OCI-LY3 (cell line): ENCODE results near the gene FGD5.

ENCODE experiments used
- H2AFZ ChIP-seq: fragments of 200-600, 300-600 bp; shearing (Covaris generic); 2 replicates; pipeline ENCODE4 v1.6.0; 2014; ENCODE audit warnings: antibody characterized with exemption, low read depth, low read length
- H3K27ac ChIP-seq: fragments of 200-600, 300-600 bp; sonication (generic); 2 replicates; pipeline ENCODE4 v1.5.1; 2014; ENCODE audit warnings: mild to moderate bottlenecking, low read length, moderate library complexity, mixed read lengths
- H3K27me3 ChIP-seq: fragments of 200-600, 300-600 bp; sonication (generic); 2 replicates; pipeline ENCODE4 v1.6.1; 2014; ENCODE audit warnings: low read depth, low read length, mixed read lengths
- H3K36me3 ChIP-seq: fragments of 200-600, 300-600 bp; sonication (generic); replicated peaks from 2 replicates; pipeline ENCODE3; 2014; ENCODE audit warnings: low read depth, low read length, mixed read lengths
- H3K4me1 ChIP-seq: fragments of 300-600, 200-600 bp; sonication (generic); 2 replicates; pipeline ENCODE4 v1.6.1; 2014; ENCODE audit warnings: low read length, mixed read lengths
- H3K4me2 ChIP-seq: fragments of 200-600, 300-600 bp; sonication (generic); 2 replicates; pipeline ENCODE4 v1.6.1; 2014; ENCODE audit warnings: low read length, mixed read lengths
- H3K4me3 ChIP-seq: fragments of 300-600, 200-600 bp; sonication (generic); 2 replicates; pipeline ENCODE4 v1.5.1; 2014; ENCODE audit warnings: antibody characterized with exemption, mild to moderate bottlenecking, low read length, moderate library complexity
- H3K79me2 ChIP-seq: fragments of 300-600, 200-600 bp; shearing (Covaris generic); 2 replicates; pipeline ENCODE4 v1.6.1; 2014; ENCODE audit warnings: mild to moderate bottlenecking, low read length, mixed read lengths
- H3K9ac ChIP-seq: fragments of 300-600, 200-600 bp; shearing (Covaris generic); 2 replicates; pipeline ENCODE4 v1.6.0; 2014; ENCODE audit warnings: mild to moderate bottlenecking, low read length, moderate library complexity
- H3K9me3 ChIP-seq: fragments of 200-600, 300-600 bp; shearing (Covaris generic); 2 replicates; pipeline ENCODE4 v1.6.1; 2014; ENCODE audit warnings: low read length, mixed read lengths; ENCODE audit not compliant: insufficient read depth
- H4K20me1 ChIP-seq: fragments of 200-600, 300-600 bp; sonication (generic); 2 replicates; pipeline ENCODE4 v1.6.1; 2016; ENCODE audit warnings: low read length, mixed read lengths; ENCODE audit not compliant: insufficient read depth
- CTCF ChIP-seq: fragments of 200-600, 300-600 bp; sonication (generic); IDR thresholded peaks from 2 replicates; pipeline ENCODE4 v1.5.1; 2014; ENCODE audit warnings: antibody characterized with exemption, low read length, low read depth
- EZH2phosphoT487 ChIP-seq: fragments of 200-600 bp; shearing (Covaris generic); IDR thresholded peaks from 2 replicates; pipeline ENCODE4 v1.6.1; 2018; ENCODE audit warnings: antibody characterized with exemption, mixed run types, low read depth

FGD5 gene

GRCh38 chr3:14923476-14923875 lies 104.7 kb downstream of the FGD5 start:
- H2AFZ ChIP-seq = no peak overlapping the region

GRCh38 chr3:14925729-14926591 lies 107.2 kb downstream of the FGD5 start:
- H3K36me3 ChIP-seq = no peaks in the 10 kb centered on the region
- no peaks in the 10 kb centered on the region for H3K9me3 ChIP-seq
- H4K20me1 ChIP-seq = no peaks in the 10 kb centered on the region
- H3K27me3 ChIP-seq = peaks cover 13% of the 10 kb centered on the region
- peak overlapping the region; percentile 61 for H3K4me3 ChIP-seq
- H2AFZ ChIP-seq = peak overlapping the region; percentile 80; the same call in 1 of the 2 replicates
- no peak for TF ChIP-seq EZH2phosphoT487
- peak; percentile 97 for TF ChIP-seq CTCF
- peaks cover 12% of the 10 kb centered on the region for H3K4me1 ChIP-seq
- H3K79me2 ChIP-seq = no peaks in the 10 kb centered on the region
- no peak overlapping the region for H3K9ac ChIP-seq
- H3K27ac ChIP-seq = no peak overlapping the region
- peak overlapping the region; percentile 75 for H3K4me2 ChIP-seq

More at GRCh38 chr3:14923476-14923875, 104.7 kb downstream of the FGD5 start:
- TF ChIP-seq EZH2phosphoT487 (no peak), CTCF (no peak)
- Histone ChIP-seq H3K36me3 (no peaks in the 10 kb centered on the region), H3K27ac (no peak overlapping the region), H4K20me1 (no peaks in the 10 kb centered on the region), H3K4me1 (peaks cover 3% of the 10 kb centered on the region; the same call in 1 of the 2 replicates), H3K79me2 (no peaks in the 10 kb centered on the region), H3K9me3 (no peaks in the 10 kb centered on the region), H3K9ac (no peak overlapping the region), H3K4me3 (no peak overlapping the region), H3K27me3 (peaks cover 13% of the 10 kb centered on the region), H3K4me2 (no peak overlapping the region)

- Histone ChIP-seq H3K36me3 (no peaks in the 10 kb centered on the region), H3K79me2 (no peaks in the 10 kb centered on the region), H4K20me1 (no peaks in the 10 kb centered on the region), H3K4me2 (no peak overlapping the region), H3K27ac (no peak overlapping the region), H3K4me1 (peaks cover 12% of the 10 kb centered on the region), H2AFZ (no peak overlapping the region), H3K9ac (no peak overlapping the region), H3K9me3 (no peaks in the 10 kb centered on the region), H3K27me3 (peaks cover 13% of the 10 kb centered on the region), H3K4me3 (no peak overlapping the region)
- no peak for TF ChIP-seq CTCF
- no peak for TF ChIP-seq EZH2phosphoT487
Measured at GRCh38 chr3:14926592-14926991, 107.8 kb downstream of the FGD5 start.

- H3K27me3 ChIP-seq = peaks cover 13% of the 10 kb centered on the region
- TF ChIP-seq CTCF (no peak), EZH2phosphoT487 (no peak)
- peaks cover 12% of the 10 kb centered on the region for H3K4me1 ChIP-seq
Measured at GRCh38 chr3:14927308-14927707, 108.5 kb downstream of the FGD5 start.

More at GRCh38 chr3:14927308-14927707, 108.5 kb downstream of the FGD5 start:
- no peaks in the 10 kb centered on the region for H3K36me3 ChIP-seq
- no peak overlapping the region for H2AFZ ChIP-seq
- H3K27ac ChIP-seq = no peak overlapping the region
- no peak overlapping the region for H3K9ac ChIP-seq
- no peaks in the 10 kb centered on the region for H3K9me3 ChIP-seq
- H3K4me3 ChIP-seq = no peak overlapping the region
- no peaks in the 10 kb centered on the region for H4K20me1 ChIP-seq
- no peak overlapping the region for H3K4me2 ChIP-seq
- H3K79me2 ChIP-seq = no peaks in the 10 kb centered on the region
